Ovary (tissue), 3 donors: ENCODE results near the gene DCTD.

Experiments
- CTCF ChIP-seq, 3 donors: fragments of 450-650 bp in 2 of 3; fragments of 200-600 bp in 1 of 3; IDR thresholded peaks; one replicate each; pipeline versions ENCODE4 v1.5.1 to v1.8.0; 2016 to 2022; ENCODE audit warnings: antibody characterized with exemption in 3 of 3, mild to moderate bottlenecking in 1 of 3
- EP300 ChIP-seq: sonication (generic); formaldehyde crosslinking; IDR thresholded peaks from one replicate; pipeline ENCODE4 v1.6.1; 2017; ENCODE audit warnings: antibody characterized with exemption
- POLR2A ChIP-seq: fragments of 450-650 bp; IDR thresholded peaks from one replicate; pipeline ENCODE4 v1.6.1; 2017; ENCODE audit warnings: antibody characterized with exemption, mild to moderate bottlenecking, moderate library complexity
- donor health status: DM: no; HTN: no; CAD: no.

- no peak for TF ChIP-seq EP300
- no peak for TF ChIP-seq CTCF (IDR thresholded peaks at IDR 0.05)
- TF ChIP-seq POLR2A, result no peak
These were observed 8.7 kb upstream of the DCTD start for GRCh38 chr4:182925855-182926254.
